Neutrophil (primary cell): ENCODE results near the gene PLAAT4.

Experiments
- H3K27ac ChIP-seq: fragments of 200-600 bp; sonication (generic); 2 replicates; pipeline ENCODE4 v1.5.1; 2016; ENCODE audit warnings: mild to moderate bottlenecking, moderate library complexity
- H3K27me3 ChIP-seq: fragments of 200-600 bp; sonication (generic); 2 replicates; pipeline ENCODE4 v1.6.0; 2016; ENCODE audit warnings: mild to moderate bottlenecking
- H3K36me3 ChIP-seq: fragments of 200-600 bp; sonication (generic); 2 replicates; pipeline ENCODE4 v1.5.1; 2017
- H3K4me1 ChIP-seq, 2 experiments: fragments of 200-600 bp in 1 of 2; sonication (generic) in 1 of 2; 1 replicate in 1 of 2; 2 replicates in 1 of 2; pipeline versions ENCODE4 v1.5.1 to v1.6.1; 2013 to 2016; ENCODE audit warnings: low read depth in 1 of 2, low read length in 1 of 2, mild to moderate bottlenecking in 1 of 2, moderate library complexity in 1 of 2; ENCODE audit not compliant: control insufficient read depth in 1 of 2, insufficient read depth in 1 of 2
- H3K4me3 ChIP-seq, 2 experiments: fragments of 200-600 bp in 1 of 2; sonication (generic) in 1 of 2; 1 replicate in 1 of 2; 2 replicates in 1 of 2; pipeline ENCODE4 v1.5.1; 2013 to 2016; ENCODE audit warnings: low read depth in 1 of 2, low read length in 1 of 2, mild to moderate bottlenecking in 1 of 2, moderate library complexity in 1 of 2
- H3K9me3 ChIP-seq: fragments of 200-600 bp; sonication (generic); 2 replicates; pipeline ENCODE4 v1.5.1; 2016
- CTCF ChIP-seq: fragments of 200-600 bp; sonication (generic); IDR thresholded peaks from 2 replicates; pipeline ENCODE4 v1.5.1; 2016; ENCODE audit warnings: antibody characterized with exemption

PLAAT4 gene

GRCh38 chr11:63510360-63511047 lies 26.1 kb upstream of the PLAAT4 start:
- H3K27ac ChIP-seq: no peak overlapping the region
- no peak for TF ChIP-seq CTCF
- H3K36me3 ChIP-seq: peaks cover 59% of the 10 kb centered on the region
- H3K27me3 ChIP-seq: no peaks in the 10 kb centered on the region
- no peaks in the 10 kb centered on the region for H3K9me3 ChIP-seq
- H3K4me3 ChIP-seq: no peak overlapping the region
- peaks cover 37 to 38% of the 10 kb centered on the region in 2 experiments for H3K4me1 ChIP-seq

- Histone ChIP-seq H3K4me1 (peaks cover 30 to 31% of the 10 kb centered on the region in 2 experiments), H3K9me3 (no peaks in the 10 kb centered on the region), H3K27ac (no peak overlapping the region), H3K4me3 (no peak overlapping the region), H3K27me3 (no peaks in the 10 kb centered on the region), H3K36me3 (peaks cover 66% of the 10 kb centered on the region)
- TF ChIP-seq CTCF: no peak
Measured at GRCh38 chr11:63511048-63511748, 25.4 kb upstream of the PLAAT4 start.

- no peak for TF ChIP-seq CTCF
- H3K4me3 ChIP-seq: no peak overlapping the region
- peaks cover 82% of the 10 kb centered on the region for H3K36me3 ChIP-seq
- peaks cover 14 to 15% of the 10 kb centered on the region in 2 experiments for H3K4me1 ChIP-seq
- no peaks in the 10 kb centered on the region for H3K9me3 ChIP-seq
- H3K27ac ChIP-seq: no peak overlapping the region
- H3K27me3 ChIP-seq: no peaks in the 10 kb centered on the region
Measured at GRCh38 chr11:63512816-63513215, 23.8 kb upstream of the PLAAT4 start.

- TF ChIP-seq CTCF: no peak
- Histone ChIP-seq H3K4me1 (no peaks in the 10 kb centered on the region), H3K36me3 (peaks cover 70% of the 10 kb centered on the region), H3K4me3 (no peak overlapping the region), H3K9me3 (no peaks in the 10 kb centered on the region), H3K27me3 (no peaks in the 10 kb centered on the region), H3K27ac (no peak overlapping the region)
Measured at GRCh38 chr11:63516109-63516508, 20.5 kb upstream of the PLAAT4 start.

GRCh38 chr11:63517156-63517555 lies 19.5 kb upstream of the PLAAT4 start:
- no peak overlapping the region for H3K27ac ChIP-seq
- peaks cover 59% of the 10 kb centered on the region for H3K36me3 ChIP-seq
- peaks cover 5 to 7% of the 10 kb centered on the region in 2 experiments for H3K4me1 ChIP-seq
- H3K27me3 ChIP-seq: no peaks in the 10 kb centered on the region
- no peak for TF ChIP-seq CTCF
- no peaks in the 10 kb centered on the region for H3K9me3 ChIP-seq
- H3K4me3 ChIP-seq: no peak overlapping the region
